HTR-8/SVneo (cell line): ENCODE data around the gene UBA1.

Experiments used
- DNase-seq: peaks from one replicate; pipeline ENCODE4 v3.0.0; 2011; ENCODE audit warnings: low spot score, mixed read lengths; ENCODE audit not compliant: insufficient read length
- FAIRE-seq: peaks from 2 replicates; lab custom pipeline; 2011; peaks lifted over from hg19 to GRCh38; lab: Jason Lieb, UNC

The UBA1 gene

DNA sequence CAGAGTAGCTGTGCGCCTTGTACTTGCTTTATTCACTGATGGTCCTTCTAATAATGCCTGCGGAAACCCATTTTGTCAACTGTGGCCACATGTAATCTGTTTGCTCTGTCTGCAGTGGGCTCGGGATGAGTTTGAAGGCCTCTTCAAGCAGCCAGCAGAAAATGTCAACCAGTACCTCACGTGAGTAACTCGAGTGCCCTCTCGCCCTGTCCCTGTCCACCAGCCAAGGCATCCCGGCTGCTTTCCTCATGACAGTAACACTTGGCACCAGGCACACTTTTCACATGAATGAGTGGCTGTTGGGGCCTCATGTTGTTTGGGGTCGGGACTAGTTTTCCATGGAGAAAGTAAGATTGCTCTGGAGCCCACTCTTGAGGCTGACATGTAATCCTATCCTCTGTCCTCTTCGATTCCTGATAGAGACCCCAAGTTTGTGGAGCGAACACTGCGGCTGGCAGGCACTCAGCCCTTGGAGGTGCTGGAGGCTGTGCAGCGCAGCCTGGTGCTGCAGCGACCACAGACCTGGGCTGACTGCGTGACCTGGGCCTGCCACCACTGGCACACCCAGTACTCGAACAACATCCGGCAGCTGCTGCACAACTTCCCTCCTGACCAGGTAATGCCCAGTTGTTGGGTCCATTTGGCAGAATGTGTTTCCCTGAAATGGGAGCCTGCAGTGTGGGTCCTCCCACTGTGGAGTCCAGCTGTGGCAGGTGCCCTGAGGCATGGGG lies 16.0 kb downstream of the UBA1 start:
- no peak for DNase-seq
- FAIRE-seq, result no peak

DNA sequence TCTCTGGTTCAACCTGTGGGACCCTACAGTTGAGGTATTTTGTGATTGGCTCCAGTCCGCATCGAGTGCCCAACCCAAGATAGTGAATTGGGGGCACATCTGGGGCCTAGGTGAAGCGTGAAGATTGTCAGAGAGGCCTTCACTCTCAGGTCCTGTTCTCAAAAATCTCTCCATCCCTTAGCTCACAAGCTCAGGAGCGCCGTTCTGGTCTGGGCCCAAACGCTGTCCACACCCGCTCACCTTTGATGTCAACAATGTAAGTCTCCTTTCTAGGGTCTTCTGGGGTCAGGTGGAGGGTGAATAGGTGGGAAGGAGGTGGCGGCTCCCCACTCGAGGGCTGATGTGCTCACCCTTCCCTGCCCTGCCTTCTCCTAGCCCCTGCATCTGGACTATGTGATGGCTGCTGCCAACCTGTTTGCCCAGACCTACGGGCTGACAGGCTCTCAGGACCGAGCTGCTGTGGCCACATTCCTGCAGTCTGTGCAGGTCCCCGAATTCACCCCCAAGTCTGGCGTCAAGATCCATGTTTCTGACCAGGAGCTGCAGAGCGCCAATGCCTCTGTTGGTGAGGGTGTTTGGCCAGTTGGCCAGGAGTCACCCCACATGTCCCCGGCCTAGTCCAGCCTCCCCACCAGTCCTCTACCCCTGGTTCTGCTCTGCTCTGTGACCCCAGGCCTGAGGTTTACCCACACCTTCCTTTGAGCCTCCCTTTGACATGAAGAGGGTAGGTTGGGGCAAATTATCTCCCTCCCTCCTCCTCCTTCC lies 17.2 kb downstream of the UBA1 start:
- FAIRE-seq (no peak), DNase-seq (no peak)

DNA sequence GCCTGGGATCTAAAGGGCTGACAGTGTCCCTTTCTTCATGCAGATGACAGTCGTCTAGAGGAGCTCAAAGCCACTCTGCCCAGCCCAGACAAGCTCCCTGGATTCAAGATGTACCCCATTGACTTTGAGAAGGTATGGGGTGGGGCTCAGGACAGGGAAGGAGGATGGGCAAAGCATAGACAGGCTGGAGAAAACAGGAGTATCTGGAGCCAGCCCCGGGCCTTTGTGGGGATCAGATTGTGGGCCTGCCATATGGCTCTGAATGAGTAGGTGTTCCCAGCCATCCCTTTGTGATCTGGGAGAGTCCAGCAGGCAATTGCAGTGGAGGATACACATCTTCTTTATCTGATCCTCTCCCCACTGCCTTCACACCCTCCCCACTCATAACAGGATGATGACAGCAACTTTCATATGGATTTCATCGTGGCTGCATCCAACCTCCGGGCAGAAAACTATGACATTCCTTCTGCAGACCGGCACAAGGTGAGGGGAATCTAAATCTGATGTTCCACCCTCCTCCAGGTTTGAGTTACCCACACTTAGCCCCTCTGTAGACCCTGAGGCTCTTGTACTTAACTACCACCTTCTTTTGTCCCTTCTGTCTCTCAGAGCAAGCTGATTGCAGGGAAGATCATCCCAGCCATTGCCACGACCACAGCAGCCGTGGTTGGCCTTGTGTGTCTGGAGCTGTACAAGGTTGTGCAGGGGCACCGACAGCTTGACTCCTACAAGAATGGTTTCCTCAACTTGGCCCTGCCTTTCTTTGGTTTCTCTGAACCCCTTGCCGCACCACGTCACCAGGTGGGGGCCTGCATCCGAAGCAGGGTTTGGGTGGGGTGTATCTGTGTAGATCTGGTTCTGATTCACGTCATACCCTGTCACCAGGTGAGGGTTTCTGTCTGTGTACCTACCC lies 19.0 kb downstream of the UBA1 start:
- DNase-seq (no peak), FAIRE-seq (no peak)

DNA sequence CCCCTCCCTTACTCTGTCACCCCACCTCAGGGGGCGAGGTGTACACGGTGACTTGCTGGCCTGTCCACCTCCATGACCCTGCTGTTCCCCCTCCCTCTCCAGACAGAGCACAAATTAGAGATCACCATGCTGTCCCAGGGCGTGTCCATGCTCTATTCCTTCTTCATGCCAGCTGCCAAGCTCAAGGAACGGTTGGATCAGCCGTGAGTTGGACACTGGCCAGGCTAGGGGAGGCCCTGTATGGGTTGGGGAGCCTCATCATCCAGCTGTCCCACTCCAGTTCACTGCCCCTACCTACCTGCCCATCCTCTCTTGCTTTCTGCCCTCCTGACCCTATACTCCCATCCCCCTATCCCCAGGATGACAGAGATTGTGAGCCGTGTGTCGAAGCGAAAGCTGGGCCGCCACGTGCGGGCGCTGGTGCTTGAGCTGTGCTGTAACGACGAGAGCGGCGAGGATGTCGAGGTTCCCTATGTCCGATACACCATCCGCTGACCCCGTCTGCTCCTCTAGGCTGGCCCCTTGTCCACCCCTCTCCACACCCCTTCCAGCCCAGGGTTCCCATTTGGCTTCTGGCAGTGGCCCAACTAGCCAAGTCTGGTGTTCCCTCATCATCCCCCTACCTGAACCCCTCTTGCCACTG lies 20.9 kb downstream of the UBA1 start:
- FAIRE-seq (no peak), DNase-seq (no peak)

DNA sequence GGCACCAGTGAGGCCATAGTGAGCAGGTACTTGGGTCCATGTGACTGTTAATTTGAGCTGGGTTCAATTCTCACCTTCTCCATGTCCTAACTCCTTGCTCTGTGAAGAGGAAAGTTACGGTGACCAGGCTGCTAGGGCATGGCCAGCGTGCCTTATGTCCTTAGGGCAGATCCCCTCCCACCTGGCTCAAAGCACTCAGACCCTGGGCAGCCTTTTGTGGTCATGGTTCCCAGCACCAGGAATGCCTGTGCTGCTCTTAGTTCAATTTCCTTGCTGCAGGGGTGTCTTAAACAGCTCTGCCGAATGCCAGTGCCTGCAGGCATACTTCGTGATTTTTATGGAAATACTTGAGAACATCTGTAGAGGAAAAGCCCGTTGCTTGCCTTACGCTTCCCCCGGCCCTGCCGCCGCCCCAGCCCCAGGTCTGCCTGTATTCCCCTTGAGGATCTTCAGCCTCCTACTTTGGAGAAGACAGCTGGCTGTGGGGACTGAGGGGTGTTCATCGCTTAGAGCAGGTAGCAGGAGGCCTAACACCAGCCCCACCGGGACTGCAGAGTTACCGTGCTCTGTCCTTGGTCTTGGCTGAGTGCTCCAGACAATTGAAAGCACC lies 21.8 kb downstream of the UBA1 start:
- DNase-seq (no peak), FAIRE-seq (no peak)

DNA sequence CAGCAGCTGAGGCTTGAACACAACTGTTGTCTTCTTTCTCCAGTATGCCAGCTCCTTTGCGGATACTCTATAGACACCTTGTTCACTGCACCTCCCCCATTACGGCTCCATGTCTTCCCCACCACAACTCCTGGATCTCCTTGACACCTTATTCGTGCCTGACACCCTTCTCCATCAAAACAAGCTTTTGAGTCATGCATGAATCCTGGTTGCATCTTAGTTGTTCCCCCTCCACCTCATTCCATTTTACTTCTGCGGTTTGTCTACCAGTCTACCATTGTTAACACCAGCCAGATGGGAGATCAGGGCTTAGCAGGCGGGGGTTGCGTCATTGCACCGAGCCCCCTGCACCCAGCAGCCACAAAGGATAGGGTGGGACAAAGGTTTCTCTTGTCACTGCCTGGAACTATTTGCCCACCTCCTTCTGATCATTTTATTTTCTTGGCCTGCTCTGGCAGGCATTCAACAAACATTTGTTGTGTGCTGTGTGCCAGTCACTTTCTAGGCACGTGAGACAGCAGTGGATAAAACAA lies 22.8 kb downstream of the UBA1 start:
- FAIRE-seq (no peak), DNase-seq (no peak)

DNA sequence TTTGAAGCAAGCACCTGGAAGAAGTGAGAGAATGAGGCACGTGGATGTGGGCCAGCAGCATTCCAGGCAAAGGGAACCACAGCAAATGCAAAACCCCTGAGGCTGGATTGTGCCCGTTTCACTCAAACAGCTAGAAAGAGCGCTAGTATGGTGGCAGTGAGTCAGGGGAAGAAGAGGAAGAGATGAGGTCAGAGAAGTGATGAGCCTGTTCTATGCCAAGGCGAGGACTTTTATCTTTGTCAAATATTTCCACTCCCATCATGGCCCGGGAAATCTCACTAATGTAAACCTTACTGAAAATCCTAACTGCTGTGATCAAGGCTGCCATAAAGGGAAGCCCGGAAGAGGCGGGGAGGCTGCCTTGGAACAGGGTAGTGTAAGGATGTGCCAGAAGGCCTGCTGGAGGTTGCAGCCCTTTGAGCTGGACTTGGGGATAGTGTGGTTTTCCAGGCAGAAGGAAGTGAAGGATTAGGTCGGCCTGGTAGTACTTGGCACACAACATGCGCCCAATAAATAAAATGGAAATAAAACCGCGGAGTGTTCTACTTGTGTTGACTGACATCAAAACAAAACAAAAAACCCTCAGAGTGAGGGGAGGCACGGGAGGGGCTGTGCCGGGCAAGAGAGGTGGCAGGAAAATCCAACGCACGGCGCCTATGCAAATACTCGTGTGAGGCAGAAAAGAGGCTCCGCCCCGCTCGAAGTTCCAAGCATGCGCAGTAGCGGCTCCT lies 23.7 kb downstream of the UBA1 start:
- DNase-seq (no peak), FAIRE-seq (no peak)

DNA sequence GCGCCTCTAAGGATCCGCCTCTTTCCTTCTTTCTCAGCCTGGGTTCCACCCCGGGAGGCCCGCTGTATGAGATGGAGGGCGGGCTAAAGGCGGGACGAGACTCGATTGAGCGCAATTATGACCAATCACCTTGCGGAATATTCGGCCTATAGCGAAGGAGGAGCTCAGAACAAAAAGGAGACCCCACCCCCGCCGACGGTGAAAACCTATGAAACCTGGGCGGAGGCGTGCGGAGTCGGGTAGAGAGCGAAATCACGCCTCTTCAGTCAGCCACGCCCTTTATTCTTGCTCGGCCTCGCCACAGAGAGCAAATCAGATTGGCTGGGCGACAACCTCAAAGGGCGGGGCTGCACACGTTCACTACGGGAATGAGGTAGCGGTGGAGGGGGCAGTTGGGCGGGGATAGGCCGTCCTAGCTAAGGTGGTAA lies 24.2 kb downstream of the UBA1 start:
- FAIRE-seq, result peak; percentile 40
- peak; percentile 74 for DNase-seq

DNA sequence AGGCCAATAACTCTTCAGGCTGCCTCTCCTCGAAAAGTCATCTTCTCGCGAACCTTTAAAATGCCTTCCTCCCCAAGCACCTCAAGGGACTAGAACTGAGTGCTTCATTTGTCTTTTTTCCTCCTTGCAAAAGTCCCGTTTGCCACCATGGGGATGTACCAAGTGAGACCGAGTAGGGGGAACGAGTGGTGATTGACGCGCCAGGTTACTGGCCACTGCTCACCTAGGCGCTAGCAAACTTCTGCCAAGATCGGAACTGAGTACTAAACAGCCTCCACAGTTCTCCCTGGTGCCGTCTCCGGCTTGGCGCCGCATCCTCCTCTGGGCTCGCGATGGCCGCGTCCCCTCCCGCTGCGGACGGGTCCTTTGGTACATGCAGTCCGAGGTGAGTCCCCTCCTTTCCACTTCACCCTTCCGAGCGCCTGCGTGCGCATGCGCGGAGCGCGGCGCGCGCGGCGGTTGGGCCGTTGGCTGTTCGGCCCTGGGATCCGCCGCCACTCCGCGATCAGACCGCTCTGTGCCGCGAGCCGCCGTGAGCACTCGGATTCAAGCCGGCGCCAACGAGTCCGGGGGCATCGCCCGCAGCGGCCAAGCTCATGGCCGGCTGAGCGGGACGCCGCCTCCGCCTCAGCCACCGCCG lies 24.8 kb downstream of the UBA1 start, which contains the start of gene CDK16:
Gene CDK16 (plus strand): TSS at position 402 of the 640 bp plus-strand sequence. CDS start 4,877 bp downstream, outside the sequence.
- DNase-seq, result peak; percentile 69
- FAIRE-seq, result no peak

DNA sequence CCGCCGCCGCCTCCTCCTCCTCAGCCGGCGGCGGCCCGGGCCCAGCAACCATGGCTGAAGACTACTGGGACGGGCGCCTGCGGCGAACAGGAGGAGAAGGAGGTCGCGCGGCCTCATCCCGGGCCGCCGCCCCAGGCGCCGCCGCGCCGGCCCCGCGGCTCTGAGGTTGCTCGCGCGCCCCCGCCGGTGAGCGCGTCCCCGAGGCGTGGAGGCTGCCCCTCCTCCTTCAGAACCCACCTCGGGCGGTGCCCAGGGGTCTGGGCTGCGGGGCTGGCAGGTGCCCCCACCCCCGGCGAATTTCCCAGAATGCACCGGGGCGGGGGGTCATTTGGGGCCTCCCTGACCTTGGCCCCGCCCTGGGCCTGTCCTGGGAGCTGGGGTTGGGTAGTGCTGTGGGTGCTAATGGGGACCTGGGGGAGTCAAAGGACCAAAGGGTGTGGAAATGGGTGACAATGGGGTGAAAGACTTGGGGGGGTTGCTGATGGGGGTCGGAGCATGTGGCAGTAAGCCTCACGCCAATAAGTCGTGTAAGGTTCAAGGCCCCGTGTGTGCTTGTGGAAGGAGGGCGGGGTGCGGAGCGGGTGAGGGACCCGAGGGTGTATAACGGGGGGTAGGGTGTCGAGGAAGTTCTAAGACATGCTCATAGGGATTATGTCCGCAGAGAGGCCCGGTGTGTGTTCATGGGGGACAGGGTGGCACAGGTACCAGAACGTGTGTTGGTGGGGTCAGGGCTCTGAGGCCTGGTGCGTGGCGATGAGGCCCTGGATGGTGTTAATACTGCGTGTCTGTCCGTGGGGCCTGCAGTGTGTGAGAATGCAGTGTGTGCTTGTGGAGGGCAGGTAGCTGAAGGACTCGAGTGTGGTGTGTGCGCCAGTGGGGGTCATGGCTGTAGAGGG lies 25.5 kb downstream of the UBA1 start:
- FAIRE-seq (no peak), DNase-seq (peak; percentile 10)

DNA sequence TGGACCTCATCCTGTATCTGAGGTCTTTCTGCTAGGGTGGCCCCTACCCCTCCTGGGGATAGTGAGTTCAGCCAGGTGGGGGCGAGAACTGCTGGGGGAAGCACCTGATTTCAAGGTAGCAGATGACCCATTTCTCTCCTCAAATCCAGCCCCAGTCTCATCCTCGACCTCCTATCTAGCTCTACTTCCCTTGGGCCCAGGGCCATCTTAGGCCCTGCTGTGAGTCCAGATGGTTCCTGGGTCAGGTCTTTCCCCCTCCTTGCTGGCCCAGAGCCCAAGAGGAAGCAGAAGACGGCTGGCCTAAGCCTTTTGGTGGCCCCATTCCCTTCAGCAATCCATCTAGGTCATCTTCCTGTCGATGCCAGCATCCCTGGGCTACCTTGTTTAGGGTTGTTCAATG lies 28.1 kb downstream of the UBA1 start:
- DNase-seq, result no peak
- FAIRE-seq, result no peak

DNA sequence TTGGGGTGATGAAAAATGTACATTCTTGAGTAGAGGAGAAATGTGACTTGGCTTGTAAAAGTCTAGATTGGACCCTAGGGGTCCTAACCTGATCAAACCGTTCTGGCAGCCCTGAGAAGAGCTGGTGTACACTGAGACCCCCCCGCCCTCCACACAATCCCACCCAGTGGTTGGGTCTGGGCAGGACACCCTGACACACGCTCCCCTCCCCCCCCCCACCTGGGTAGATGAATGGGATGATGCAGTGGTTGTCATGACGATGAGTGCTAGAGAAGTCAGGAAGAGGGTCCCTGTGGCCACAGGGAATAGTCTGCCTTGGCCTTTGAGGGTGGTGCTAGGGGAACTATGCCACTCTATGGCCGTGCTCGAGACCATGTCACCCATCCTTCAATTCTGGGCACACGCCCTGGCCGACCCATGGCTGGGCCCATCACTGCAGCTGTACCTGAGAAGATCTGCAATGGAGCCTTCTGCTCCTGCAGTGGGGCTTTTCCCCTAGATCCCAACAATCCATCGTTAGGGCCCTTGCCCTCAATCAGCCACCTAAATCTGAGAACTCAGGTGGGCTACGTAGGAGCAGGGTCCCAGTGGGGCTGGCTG lies 29.2 kb downstream of the UBA1 start:
- FAIRE-seq (no peak), DNase-seq (no peak)

DNA sequence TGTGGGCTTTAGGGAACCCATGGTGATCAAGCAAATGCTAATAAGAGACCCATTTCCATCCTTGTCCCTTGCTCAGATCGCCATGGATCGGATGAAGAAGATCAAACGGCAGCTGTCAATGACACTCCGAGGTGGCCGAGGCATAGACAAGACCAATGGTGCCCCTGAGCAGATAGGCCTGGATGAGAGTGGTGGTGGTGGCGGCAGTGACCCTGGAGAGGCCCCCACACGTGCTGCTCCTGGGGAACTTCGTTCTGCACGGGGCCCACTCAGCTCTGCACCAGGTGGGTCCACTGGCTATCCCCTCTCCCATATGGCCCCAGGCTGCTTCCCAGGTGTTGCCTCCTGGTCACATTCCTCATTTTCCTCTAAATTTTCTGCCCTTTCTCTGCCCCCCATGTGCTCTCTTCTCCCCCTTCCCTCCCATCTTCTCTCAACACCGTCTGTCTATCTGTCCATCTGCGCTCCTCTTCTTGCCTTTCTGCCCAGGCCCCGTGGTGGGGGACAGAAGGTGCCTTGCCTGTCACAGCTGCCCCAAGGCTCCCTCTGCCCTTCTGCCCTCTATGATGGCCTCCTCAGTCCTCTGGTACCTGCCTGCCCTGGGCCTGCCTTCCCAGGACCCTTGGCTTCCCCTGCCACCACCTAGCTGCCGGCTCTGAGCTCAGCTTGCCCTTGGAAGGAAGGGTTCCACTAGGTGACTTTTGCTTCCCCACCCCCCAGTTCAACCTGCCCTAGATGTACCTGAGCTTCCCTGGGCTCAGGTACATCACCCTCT lies 30.0 kb downstream of the UBA1 start:
- no peak for FAIRE-seq
- no peak for DNase-seq

DNA sequence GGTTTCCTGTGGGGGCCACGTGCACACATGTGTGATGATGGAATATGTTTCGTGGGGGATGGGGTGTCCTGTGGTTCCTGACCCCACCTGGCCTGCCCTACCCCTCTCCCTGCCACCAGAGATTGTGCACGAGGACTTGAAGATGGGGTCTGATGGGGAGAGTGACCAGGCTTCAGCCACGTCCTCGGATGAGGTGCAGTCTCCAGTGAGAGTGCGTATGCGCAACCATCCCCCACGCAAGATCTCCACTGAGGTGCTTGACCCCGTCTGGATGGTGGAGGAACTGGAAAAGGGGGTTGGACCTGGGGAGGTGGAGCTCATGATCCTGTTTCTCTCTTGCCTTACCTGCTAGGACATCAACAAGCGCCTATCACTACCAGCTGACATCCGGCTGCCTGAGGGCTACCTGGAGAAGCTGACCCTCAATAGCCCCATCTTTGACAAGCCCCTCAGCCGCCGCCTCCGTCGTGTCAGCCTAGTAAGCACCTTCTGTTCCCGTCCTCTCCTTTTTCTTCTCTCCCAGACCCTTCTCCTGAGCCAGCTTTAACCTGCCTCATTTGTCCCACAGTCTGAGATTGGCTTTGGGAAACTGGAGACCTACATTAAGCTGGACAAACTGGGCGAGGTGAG lies 30.8 kb downstream of the UBA1 start:
- FAIRE-seq (no peak), DNase-seq (no peak)

DNA sequence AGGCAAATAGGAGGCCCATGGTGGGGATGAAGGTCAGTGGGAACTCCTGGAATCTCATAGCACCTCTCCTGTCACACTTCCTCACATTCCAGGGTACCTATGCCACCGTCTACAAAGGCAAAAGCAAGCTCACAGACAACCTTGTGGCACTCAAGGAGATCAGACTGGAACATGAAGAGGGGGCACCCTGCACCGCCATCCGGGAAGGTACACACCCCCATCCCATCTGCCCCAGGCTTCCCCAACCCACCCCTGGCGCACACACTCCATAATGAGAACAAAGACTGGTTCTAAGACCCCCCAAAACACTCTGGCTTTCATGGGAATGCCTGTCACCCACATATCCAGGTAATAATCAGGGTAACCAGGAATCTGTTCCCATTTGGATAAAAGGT lies 31.3 kb downstream of the UBA1 start:
- FAIRE-seq (no peak), DNase-seq (no peak)

DNA sequence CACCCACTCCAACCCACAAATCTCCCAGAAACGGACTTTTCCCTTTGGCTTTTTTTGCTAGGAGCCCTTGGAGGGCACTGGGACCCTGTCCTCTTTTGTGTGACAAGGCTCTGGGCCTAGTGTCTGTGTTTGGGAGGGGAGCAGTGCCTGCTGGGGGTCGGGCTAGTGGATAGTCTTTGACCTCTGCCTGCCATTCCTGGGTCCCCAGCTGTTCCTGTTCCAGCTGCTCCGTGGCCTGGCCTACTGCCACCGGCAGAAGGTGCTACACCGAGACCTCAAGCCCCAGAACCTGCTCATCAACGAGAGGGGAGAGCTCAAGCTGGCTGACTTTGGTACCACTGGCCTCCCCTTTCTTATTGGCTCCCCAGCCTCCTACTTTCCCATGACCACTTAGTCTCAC lies 32.4 kb downstream of the UBA1 start:
- FAIRE-seq, result no peak

More for the DNA sequence above, 32.4 kb downstream of the UBA1 start:
- DNase-seq, result no peak
